HG03432 (cell line): Measurements from ENCODE around the gene DAPK2.
A peak's percentile ranks its signal among the peaks of the same experiment; 100 is the strongest.

ENCODE experiments used
- ATAC-seq: cut with Tn5 transposase; IDR thresholded peaks from one replicate; pipeline ENCODE4 v1.9.1; 2021; ENCODE audit warnings: mild to moderate bottlenecking, moderate library complexity; ENCODE audit not compliant: unreplicated experiment

Gene DAPK2

DNA sequence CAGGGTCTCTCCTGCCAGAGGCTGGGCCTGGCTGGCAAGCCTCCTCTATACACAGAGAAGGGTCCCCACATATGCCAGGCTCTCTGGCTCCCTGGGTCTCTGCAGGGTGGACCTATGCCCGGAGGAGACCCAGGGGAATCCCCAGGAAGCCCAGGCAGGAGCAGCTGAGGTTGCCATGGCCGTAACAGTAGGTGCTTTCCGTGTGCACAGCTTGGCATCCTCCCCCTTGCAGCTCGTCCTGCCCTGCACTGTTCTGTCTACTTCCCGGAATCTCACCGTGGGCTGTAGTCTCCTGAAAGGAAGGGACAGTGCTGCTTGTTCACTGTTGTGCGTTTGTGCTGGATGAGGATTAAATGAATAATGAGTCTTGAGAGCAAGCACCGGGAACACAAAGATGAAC is 47.8 kb downstream of the DAPK2 start:
- ATAC-seq, result no peak

GRCh38 chr15:63997715-63998442 is 48.4 kb downstream of the DAPK2 start:
- ATAC-seq, result no peak

- no peak for ATAC-seq
Observed at GRCh38 chr15:63996794-63997357, 49.4 kb downstream of the DAPK2 start.

GRCh38 chr15:63995789-63996188 is 50.5 kb downstream of the DAPK2 start:
- ATAC-seq, result no peak

GRCh38 chr15:63994073-63994600 is 52.1 kb downstream of the DAPK2 start:
- no peak for ATAC-seq

DNA sequence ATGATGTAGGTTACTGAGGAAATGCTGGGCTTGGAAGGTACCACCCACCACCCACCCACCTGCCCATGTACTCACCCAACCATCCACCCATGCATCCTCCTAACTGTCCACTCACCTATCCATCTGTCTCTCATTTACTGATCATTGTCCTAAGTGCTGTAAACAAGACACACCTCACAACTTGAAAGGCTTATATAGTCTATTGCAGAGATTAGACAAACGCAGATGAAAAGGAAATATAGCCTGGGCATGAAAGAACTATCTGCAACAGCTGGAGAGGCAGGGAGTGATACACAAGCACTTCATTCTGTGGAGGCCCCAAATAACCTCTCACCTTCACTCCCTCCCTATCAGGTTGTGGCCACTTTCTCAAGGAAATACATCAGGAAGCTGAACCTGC is 54.0 kb downstream of the DAPK2 start:
- ATAC-seq, result no peak

DNA sequence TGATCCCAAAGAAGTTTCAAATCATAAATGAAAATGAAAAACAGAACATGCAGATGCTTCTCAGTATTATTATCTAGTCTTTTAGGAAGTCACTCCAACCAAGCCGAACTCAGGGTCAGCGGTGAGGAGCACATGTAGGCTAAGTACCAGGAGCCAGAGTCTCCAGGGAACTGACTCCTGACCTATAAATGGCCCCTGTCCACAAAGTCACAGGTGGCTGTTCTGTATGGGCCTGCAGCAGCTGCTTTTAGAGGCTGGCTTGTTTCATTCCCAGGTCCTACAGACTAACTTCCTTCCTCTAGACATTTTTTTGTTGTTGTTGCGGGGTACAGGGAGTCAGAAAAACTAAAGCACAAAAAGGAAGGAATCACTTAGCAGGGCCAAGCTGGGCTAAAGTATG is 54.6 kb downstream of the DAPK2 start:
- ATAC-seq, result no peak

- ATAC-seq, result no peak
Observed at GRCh38 chr15:63990454-63990853, 55.8 kb downstream of the DAPK2 start.

DNA sequence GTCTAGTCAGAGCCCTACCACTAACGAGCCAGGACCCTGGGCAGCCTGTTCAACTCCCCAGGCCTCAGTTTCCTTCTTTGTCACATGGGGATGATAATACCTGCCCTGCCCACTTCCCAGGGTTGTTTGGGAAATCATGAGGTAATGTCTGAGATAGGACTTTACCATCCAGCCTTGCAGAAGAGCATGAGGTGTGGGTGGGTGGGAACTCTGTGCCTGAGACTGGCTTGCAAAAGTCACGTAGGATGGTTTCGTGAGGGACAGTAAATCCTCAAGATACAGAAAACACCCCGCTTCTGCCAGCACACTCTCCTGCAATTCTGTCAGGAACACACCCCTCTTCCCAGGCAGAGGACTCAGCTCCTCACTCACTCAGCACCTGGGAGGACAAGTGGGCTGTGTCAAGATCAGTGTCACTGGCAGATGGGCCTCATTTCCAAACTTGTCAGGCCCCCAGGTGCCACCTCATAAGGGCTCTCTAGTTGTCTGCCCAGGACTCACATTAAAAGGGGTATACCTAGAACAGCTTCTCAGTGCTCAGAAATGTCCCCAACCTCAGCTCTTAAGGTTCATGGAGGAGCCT is 58.4 kb downstream of the DAPK2 start:
- ATAC-seq, result no peak

DNA sequence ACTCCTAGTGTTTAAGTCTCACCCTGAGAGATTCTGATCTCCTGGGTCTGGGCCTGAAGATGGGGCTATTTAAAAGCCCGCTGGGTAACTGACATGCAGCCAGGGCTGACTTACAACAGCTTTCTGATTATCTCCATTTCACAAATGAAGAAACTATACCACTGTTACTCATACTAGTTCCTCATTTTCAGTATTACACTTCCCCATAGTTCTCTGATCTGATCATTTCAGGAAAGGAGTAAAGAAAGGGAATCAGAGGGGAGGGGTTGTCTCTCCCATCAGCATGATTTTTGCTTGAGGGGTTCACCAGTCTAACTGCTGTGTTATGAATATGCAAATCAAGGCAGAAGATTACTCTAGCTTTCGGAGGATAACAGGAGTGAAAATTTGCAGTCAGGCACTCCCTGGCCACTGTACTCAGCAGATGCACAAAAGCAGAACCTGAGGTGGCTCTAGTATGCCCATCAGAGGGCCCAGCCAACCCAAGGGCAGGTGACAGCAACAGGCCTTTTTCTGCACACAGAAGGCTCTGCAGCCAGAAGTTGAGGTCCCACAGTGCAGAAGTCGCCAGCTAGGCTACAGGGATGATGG is 59.4 kb downstream of the DAPK2 start:
- peak; percentile 70 for ATAC-seq

- peak; percentile 7 for ATAC-seq
Observed at GRCh38 chr15:63986185-63986680, 60.1 kb downstream of the DAPK2 start.

DNA sequence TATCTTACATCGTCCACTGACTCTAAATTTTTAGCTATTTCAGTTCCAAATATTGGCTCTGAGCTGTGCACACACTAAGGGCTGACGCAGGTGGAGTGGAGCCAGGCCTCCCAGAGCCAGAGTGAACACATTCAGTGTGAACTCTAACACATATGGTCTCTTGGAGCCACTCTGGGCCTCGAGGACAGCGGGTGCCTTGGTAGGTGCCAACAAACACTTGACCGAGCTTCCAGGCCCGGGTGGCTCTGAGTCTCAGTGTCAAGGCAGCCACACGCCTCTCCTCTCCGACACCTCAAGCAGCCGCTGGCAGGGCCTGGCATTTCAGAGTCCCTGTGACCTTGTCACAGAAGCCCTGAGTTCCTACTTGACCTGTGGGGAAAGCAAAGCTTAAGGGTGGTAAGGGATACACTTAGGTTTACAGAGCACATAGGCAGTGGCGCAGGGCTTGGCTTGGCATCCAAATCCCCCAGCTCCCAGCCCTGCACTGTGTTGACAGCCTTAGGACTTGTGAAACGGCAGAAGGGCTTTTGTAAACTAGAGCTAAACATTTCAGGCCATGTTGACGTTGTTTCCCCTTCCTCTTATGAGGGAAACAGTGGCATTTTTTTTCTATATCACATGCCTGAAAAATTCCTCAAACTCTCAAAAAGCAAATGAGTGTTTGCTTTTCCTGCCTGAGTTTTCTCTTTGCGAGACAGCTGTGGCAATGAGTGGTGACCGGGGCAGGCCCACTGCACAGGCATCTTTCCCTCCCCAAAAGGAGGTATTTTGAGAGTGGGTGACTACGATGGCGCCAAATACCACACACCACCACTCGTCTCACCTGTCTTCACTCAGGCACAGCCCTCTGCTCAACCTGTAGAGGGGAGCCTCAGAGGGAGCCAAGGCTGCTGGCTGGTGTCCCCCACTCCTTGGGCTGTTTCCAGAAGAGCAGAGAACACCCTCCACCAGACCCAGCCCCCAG is 60.8 kb downstream of the DAPK2 start:
- no peak for ATAC-seq

DNA sequence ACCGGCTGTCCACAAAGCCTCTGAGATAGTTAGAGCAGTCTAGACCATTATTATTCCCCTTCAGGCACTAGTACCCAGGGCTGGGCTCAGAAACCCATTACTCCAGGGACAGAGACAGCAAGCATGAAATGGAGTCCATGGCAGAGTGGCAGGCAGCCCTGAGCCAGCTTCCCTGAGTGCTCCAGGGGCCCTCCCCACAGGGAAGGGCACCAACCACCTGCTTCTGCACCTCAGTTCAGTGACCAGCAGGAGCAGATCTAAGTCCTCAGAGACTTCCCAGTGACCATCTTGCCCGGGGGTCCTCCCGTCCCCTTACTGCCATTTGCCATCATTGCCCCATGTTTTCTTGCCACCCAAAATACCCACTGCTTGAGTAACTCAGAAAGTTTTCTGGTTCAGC is 62.0 kb downstream of the DAPK2 start:
- no peak for ATAC-seq

DNA sequence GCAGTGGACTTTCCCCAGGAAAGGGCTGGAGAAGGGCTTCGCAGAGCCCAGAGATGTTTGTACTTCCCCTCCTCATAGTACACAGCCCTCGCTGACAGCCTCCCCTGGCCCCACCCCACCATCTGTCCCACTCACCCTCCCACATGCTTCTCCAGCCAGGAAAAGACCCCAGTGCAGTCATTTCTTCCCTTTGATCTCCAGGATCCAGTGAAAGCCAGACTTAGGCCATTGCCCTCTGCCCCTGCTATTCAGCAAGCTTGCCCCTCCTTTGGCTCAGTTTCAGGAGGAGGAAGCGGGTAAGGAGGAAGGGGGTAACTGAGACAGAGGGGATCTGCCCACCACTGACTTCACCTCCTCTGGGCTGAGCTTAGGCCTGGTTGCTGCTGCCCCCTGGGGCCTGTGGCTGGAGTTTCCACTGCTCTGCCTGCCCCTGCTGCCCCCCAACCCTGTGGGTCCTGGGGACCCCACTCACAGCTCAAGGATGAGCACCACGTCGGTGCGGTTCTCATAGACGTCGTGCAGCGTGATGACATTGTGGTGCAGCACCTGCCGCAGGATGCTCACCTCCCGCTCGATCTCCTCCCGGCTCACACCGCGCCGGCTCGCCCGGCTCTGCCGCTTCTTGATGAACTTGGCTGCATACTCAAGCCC is 63.1 kb downstream of the DAPK2 start:
- ATAC-seq, result no peak

- no peak for ATAC-seq
Observed at GRCh38 chr15:63982381-63982854, 63.9 kb downstream of the DAPK2 start.

DNA sequence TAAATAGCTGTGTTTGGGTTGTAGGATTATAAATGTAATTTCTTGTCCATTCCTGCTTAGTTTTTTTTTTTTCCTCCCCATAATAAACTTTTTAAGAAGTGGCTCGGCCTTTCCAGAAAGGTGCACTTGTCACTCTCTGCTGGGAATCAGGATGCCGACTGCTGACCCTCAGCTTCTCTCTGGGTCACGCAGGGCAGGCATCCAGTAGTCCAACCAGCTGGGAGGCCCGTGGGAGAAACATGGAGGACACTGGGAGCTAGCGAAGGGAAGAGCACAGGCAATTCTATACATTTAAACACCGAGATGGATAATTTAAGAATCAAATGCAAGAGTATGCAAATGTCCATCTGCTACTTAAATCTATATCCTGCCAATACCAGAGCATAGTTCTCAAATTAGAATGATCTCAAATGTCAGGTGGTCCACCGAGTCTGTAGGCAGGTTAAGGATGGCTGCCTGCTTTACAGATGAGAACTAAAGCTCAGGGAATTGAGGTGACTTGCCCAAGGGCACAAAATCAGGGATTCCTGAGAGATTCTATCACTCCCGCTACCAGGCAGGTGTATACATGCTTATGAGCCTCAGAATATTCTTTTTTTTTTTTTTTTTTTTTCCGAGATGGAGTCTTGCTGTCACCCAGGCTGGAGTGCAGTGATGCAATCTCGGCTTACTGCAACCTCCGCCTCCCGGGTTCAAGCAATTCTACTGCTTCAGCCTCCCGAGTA is 64.5 kb downstream of the DAPK2 start:
- ATAC-seq, result no peak

- no peak for ATAC-seq
Observed at GRCh38 chr15:63979262-63979793, 67.0 kb downstream of the DAPK2 start.

- ATAC-seq, result no peak
Observed at GRCh38 chr15:63978511-63979261, 67.6 kb downstream of the DAPK2 start.
